Astrocyte (in vitro differentiated cells and primary cell): Measurements from ENCODE around the gene INCA1. TPM values are rescaled to one million over a fixed set of nuclear protein-coding genes. Genes with fewer than 3 reads are reported as not detected.

Source experiments
- DNase-seq: peaks from one replicate; pipeline ENCODE4 v3.0.0-alpha.2; 2010; ENCODE audit warnings: low read depth
- FAIRE-seq: peaks from 2 replicates; lab custom pipeline; 2011; peaks lifted over from hg19 to GRCh38; lab: Jason Lieb, UNC
- H2AFZ ChIP-seq: 2 replicates; pipeline ENCODE4 v1.6.0; 2012; ENCODE audit warnings: low read depth, low read length, inconsistent platforms
- H3K27ac ChIP-seq: 2 replicates; pipeline ENCODE4 v1.5.1; 2011; ENCODE audit warnings: low read depth, low read length, inconsistent platforms
- H3K27me3 ChIP-seq: 2 replicates; pipeline ENCODE4 v1.6.0; 2011; ENCODE audit warnings: low read length, inconsistent platforms; ENCODE audit not compliant: insufficient read depth
- H3K36me3 ChIP-seq: 2 replicates; pipeline ENCODE4 v1.5.1; 2011; ENCODE audit warnings: low read length, inconsistent platforms; ENCODE audit not compliant: insufficient read depth
- H3K4me1 ChIP-seq: 2 replicates; pipeline ENCODE4 v1.5.1; 2011; ENCODE audit warnings: low read length, inconsistent platforms; ENCODE audit not compliant: insufficient read depth
- H3K4me2 ChIP-seq: 2 replicates; pipeline ENCODE4 v1.6.0; 2012; ENCODE audit warnings: low read length, inconsistent platforms
- H3K4me3 ChIP-seq: 2 replicates; pipeline ENCODE4 v1.5.1; 2011; ENCODE audit warnings: low read depth, mild to moderate bottlenecking, low read length, inconsistent platforms; ENCODE audit not compliant: insufficient read depth
- H3K79me2 ChIP-seq: 2 replicates; pipeline ENCODE4 v1.6.0; 2012; ENCODE audit warnings: mild to moderate bottlenecking, low read length, inconsistent platforms; ENCODE audit not compliant: insufficient read depth
- H3K9ac ChIP-seq: 2 replicates; pipeline ENCODE4 v1.6.0; 2012; ENCODE audit warnings: mild to moderate bottlenecking, low read length, inconsistent platforms
- H3K9me3 ChIP-seq: 2 replicates; pipeline ENCODE4 v1.5.1; 2012; ENCODE audit warnings: low read depth, mild to moderate bottlenecking, low read length, inconsistent platforms; ENCODE audit not compliant: insufficient read depth
- H4K20me1 ChIP-seq: 2 replicates; pipeline ENCODE4 v1.6.0; 2012; ENCODE audit warnings: low read length, inconsistent platforms; ENCODE audit not compliant: insufficient read depth
- H3K27ac Mint-ChIP-seq: one replicate; pipeline ENCODE4 v1.8.0; 2021; ENCODE audit warnings: mild to moderate bottlenecking, mixed read lengths; ENCODE audit not compliant: unreplicated experiment
- H3K27me3 Mint-ChIP-seq: one replicate; pipeline ENCODE4 v1.8.0; 2021; ENCODE audit warnings: low read depth, mixed read lengths; ENCODE audit not compliant: unreplicated experiment
- H3K36me3 Mint-ChIP-seq: one replicate; pipeline ENCODE4 v1.8.0; 2021; ENCODE audit warnings: low read depth, mixed read lengths; ENCODE audit not compliant: unreplicated experiment
- H3K4me1 Mint-ChIP-seq: one replicate; pipeline ENCODE4 v1.8.0; 2021; ENCODE audit warnings: low read depth, mixed read lengths; ENCODE audit not compliant: unreplicated experiment
- H3K4me3 Mint-ChIP-seq: one replicate; pipeline ENCODE4 v1.8.0; 2021; ENCODE audit warnings: mild to moderate bottlenecking, moderate library complexity, mixed read lengths; ENCODE audit not compliant: unreplicated experiment
- H3K9me3 Mint-ChIP-seq: one replicate; pipeline ENCODE4 v1.8.0; 2021; ENCODE audit warnings: mild to moderate bottlenecking, mixed read lengths; ENCODE audit not compliant: unreplicated experiment
- EZH2 ChIP-seq: IDR thresholded peaks from 2 replicates; pipeline ENCODE4 v1.6.1; 2012; ENCODE audit warnings: mild to moderate bottlenecking, low read length, inconsistent platforms; ENCODE audit not compliant: insufficient read depth
- total RNA-seq: library from RNA; stranded (reverse); gene quantifications from 2 replicates; pipeline ENCODE4 v1.2.1, GENCODE V29; 2021
- TF ChIP-seq, protein P1 (sequence below): IDR thresholded peaks from 2 replicates; pipeline ENCODE4 v1.5.1; 2011; ENCODE audit warnings: low read depth, mild to moderate bottlenecking, inconsistent platforms, low read length, moderate library complexity; ENCODE audit not compliant: insufficient read depth

Gene INCA1
- total RNA-seq, 1 donor from 2014 or later: 1.7 TPM

DNA sequence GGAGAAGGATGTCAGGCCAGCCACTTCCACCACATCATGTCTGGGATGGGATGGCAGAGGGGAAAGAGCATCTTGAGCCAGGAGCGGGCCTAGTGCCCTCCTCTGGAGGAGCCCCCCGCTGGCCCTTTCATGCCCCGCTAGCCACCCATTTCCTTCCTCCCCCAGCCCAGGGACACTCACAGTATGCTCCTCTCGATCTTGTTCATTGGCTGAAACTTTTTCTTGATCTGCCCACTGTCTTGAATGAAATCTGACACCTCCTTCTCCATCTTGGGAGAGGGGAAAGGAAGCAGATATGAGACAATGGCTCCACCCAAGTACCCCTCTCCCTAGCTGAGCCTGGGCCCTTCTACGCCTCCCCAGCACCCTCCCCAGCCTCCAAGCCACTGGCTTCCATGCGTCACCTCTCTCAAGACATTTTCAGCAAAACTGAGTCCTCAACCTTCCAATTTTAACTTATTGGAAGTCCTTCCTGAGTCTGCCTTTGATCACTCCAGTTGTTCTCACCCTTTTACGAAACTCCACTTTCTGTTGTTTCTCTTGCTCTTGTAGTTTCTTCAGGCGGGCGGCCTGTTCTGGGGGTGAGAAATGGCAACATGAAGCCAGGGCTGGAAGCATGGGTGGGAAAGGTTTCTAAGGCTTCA, 36.9 kb downstream of the INCA1 start:
- Mint-ChIP-seq H3K36me3 (peaks cover 27% of the 10 kb centered on the region), H3K4me3 (no peak overlapping the region), H3K4me1 (peaks cover 3% of the 10 kb centered on the region), H3K27ac (peak overlapping the region; percentile 8), H3K9me3 (peaks cover 3% of the 10 kb centered on the region), H3K27me3 (no peaks in the 10 kb centered on the region)
- TF ChIP-seq, protein P1, sequence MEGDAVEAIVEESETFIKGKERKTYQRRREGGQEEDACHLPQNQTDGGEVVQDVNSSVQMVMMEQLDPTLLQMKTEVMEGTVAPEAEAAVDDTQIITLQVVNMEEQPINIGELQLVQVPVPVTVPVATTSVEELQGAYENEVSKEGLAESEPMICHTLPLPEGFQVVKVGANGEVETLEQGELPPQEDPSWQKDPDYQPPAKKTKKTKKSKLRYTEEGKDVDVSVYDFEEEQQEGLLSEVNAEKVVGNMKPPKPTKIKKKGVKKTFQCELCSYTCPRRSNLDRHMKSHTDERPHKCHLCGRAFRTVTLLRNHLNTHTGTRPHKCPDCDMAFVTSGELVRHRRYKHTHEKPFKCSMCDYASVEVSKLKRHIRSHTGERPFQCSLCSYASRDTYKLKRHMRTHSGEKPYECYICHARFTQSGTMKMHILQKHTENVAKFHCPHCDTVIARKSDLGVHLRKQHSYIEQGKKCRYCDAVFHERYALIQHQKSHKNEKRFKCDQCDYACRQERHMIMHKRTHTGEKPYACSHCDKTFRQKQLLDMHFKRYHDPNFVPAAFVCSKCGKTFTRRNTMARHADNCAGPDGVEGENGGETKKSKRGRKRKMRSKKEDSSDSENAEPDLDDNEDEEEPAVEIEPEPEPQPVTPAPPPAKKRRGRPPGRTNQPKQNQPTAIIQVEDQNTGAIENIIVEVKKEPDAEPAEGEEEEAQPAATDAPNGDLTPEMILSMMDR: no peak
- TF ChIP-seq EZH2: no peak
- Histone ChIP-seq H4K20me1 (peaks cover 5% of the 10 kb centered on the region), H3K79me2 (peaks cover 5% of the 10 kb centered on the region), H3K4me3 (no peak overlapping the region), H3K4me2 (no peak overlapping the region), H3K4me1 (no peaks in the 10 kb centered on the region), H2AFZ (no peak overlapping the region), H3K36me3 (peaks cover 8% of the 10 kb centered on the region), H3K9me3 (no peaks in the 10 kb centered on the region), H3K9ac (no peak overlapping the region), H3K27ac (no peak overlapping the region), H3K27me3 (no peaks in the 10 kb centered on the region)
- DNase-seq (no peak), FAIRE-seq (no peak)

DNA sequence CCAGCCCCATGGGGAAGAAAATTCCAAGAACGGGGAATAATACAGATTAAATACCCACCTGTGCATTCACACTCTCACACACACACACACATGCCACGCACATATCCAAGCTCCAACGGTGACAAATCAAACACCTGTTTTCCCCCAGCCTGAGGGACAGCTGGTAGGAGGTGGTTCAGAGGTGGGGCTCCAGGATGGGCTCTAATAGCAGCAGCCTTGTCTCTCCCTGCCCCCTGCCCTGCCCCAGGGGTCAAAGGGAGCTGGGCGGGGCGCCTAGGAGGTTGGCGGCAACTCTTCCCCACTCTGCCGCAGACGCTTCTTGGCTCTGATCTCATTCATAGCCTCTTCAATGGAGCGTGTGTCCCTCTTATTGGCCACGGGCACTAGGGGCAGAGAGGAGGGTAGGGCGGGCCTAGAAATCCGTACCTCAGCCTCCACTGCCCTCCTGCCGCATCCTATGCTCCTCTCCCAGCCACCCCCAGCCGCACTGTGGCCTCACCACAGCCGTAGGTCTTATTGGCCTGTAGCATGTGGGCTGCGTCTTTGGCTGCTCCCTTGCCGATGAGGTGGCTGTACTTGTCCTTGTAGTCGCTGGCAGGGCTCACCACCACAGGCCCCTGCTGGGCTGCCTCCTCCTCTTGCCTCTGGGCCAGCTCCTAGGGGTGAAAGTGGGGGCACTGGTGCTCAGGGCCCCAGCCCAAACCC, 37.9 kb downstream of the INCA1 start:
- peaks cover 4% of the 10 kb centered on the region for H4K20me1 ChIP-seq
- H3K79me2 ChIP-seq: no peaks in the 10 kb centered on the region
- FAIRE-seq: no peak
- Mint-ChIP-seq H3K9me3 (no peaks in the 10 kb centered on the region), H3K36me3 (peaks cover 24% of the 10 kb centered on the region), H3K4me1 (no peaks in the 10 kb centered on the region), H3K4me3 (no peak overlapping the region), H3K27me3 (no peaks in the 10 kb centered on the region), H3K27ac (no peak overlapping the region)
- no peak for DNase-seq
- peaks cover 8% of the 10 kb centered on the region for H3K36me3 ChIP-seq
- no peaks in the 10 kb centered on the region for H3K27me3 ChIP-seq
- no peak overlapping the region for H3K9ac ChIP-seq
- no peaks in the 10 kb centered on the region for H3K4me1 ChIP-seq
- no peak overlapping the region for H2AFZ ChIP-seq
- H3K4me3 ChIP-seq: no peak overlapping the region
- no peak for TF ChIP-seq EZH2
- TF ChIP-seq, protein P1: no peak
- no peak overlapping the region for H3K4me2 ChIP-seq
- H3K27ac ChIP-seq: no peak overlapping the region
- H3K9me3 ChIP-seq: no peaks in the 10 kb centered on the region

DNA sequence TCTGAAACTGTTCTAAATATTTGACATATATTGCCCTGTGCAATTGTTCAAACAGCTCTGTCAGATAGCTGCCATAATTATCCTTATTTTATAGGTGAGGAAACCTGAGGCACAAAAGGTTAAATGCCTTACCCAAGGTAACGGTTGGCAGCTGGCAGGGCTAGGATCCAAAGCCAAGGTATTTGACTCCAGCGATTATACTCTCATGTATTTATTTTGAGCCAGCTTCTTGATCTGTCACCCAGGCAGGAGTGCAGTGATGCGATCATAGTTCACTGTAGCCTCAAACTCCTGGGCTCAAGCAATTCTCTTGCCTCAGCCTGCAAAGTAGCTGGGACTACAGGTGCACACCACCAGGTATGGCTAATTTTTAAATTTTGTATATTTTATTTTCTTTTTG, 39.2 kb downstream of the INCA1 start:
- Histone ChIP-seq H3K9ac (no peak overlapping the region), H3K27me3 (no peaks in the 10 kb centered on the region), H3K4me1 (peaks cover 9% of the 10 kb centered on the region), H4K20me1 (no peaks in the 10 kb centered on the region), H2AFZ (no peak overlapping the region), H3K4me2 (no peak overlapping the region), H3K4me3 (no peak overlapping the region), H3K36me3 (peaks cover 8% of the 10 kb centered on the region), H3K9me3 (no peaks in the 10 kb centered on the region), H3K79me2 (no peaks in the 10 kb centered on the region), H3K27ac (no peak overlapping the region)
- no peaks in the 10 kb centered on the region for H3K9me3 Mint-ChIP-seq
- peaks cover 22% of the 10 kb centered on the region for H3K36me3 Mint-ChIP-seq
- H3K27ac Mint-ChIP-seq: no peak overlapping the region
- H3K27me3 Mint-ChIP-seq: no peaks in the 10 kb centered on the region
- no peak for TF ChIP-seq EZH2
- DNase-seq (no peak), FAIRE-seq (no peak)
- H3K4me1 Mint-ChIP-seq: peaks cover 13% of the 10 kb centered on the region
- no peak overlapping the region for H3K4me3 Mint-ChIP-seq
